Spleen (tissue), 7 donors: ENCODE results near the gene RASEF.

Experiments used
- POLR2A ChIP-seq, 3 donors: fragments of 450-650 bp; IDR thresholded peaks; one replicate each; pipeline ENCODE4 v1.5.1; 2017; ENCODE audit warnings: antibody characterized with exemption in 3 of 3, mild to moderate bottlenecking in 1 of 3
- POLR2AphosphoS5 ChIP-seq, 3 donors: sonication (generic); formaldehyde crosslinking; IDR thresholded peaks; one replicate each; pipeline ENCODE4 v1.5.1; 2017; ENCODE audit warnings: antibody characterized with exemption in 3 of 3
- TF ChIP-seq, protein P1 (sequence below), 11 experiments: fragments of 200-600 bp in 7 of 11; fragments of 450-650 bp in 4 of 11; sonication (generic) in 4 of 11; IDR thresholded peaks in 8 of 11; conservative IDR thresholded peaks in 3 of 11; 1 replicate in 7 of 11; 2 replicates in 4 of 11; pipeline versions ENCODE4 v1.4.0 to v1.8.0; 2016 to 2021; ENCODE audit warnings: antibody characterized with exemption in 11 of 11, inconsistent platforms in 4 of 11, mild to moderate bottlenecking in 1 of 11
- donor health status: DM: no; HTN: no; CAD: no; lungs with moderate emphysema.
- donor health status: DM: no; HTN: no; CAD: no.
- donor health status: DM: no; HTN: no; CAD: no.

DNA sequence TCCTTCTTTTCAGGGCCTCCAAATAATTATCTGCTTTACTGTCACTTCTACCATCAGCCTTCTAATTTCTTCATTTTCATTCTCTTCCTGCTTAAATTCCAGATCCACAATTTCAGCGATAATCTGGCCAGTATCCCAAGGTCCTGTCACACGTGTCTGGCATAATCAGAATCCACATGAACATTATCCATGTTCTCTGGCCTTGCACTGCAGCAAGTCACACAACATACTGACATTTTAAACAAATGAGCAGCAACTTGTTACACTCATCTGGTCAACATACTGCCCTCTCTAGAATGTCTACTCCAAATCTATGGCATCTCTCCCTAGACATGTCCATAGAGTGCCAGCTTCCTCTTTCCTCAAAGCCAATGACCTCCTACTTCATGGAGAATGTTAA is 43.8 kb upstream of the RASEF start:
- TF ChIP-seq, protein P1, sequence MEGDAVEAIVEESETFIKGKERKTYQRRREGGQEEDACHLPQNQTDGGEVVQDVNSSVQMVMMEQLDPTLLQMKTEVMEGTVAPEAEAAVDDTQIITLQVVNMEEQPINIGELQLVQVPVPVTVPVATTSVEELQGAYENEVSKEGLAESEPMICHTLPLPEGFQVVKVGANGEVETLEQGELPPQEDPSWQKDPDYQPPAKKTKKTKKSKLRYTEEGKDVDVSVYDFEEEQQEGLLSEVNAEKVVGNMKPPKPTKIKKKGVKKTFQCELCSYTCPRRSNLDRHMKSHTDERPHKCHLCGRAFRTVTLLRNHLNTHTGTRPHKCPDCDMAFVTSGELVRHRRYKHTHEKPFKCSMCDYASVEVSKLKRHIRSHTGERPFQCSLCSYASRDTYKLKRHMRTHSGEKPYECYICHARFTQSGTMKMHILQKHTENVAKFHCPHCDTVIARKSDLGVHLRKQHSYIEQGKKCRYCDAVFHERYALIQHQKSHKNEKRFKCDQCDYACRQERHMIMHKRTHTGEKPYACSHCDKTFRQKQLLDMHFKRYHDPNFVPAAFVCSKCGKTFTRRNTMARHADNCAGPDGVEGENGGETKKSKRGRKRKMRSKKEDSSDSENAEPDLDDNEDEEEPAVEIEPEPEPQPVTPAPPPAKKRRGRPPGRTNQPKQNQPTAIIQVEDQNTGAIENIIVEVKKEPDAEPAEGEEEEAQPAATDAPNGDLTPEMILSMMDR (IDR thresholded peaks at IDR 0.05 in 8 of 11, conservative IDR thresholded peaks at IDR 0.05 in 3 of 11) = no peak
- TF ChIP-seq POLR2A (IDR thresholded peaks at IDR 0.05) (no peak), POLR2AphosphoS5 (IDR thresholded peaks at IDR 0.05) (no peak)
